GM12874 (cell line): ENCODE data around the gene TRPM4.

Experiments used
- TF ChIP-seq, protein P1 (sequence below): IDR thresholded peaks from 2 replicates; pipeline ENCODE4 v1.5.1; 2011; ENCODE audit warnings: low read depth, mild to moderate bottlenecking, control low read depth, low read length, moderate library complexity; ENCODE audit not compliant: insufficient read depth

The TRPM4 gene

DNA sequence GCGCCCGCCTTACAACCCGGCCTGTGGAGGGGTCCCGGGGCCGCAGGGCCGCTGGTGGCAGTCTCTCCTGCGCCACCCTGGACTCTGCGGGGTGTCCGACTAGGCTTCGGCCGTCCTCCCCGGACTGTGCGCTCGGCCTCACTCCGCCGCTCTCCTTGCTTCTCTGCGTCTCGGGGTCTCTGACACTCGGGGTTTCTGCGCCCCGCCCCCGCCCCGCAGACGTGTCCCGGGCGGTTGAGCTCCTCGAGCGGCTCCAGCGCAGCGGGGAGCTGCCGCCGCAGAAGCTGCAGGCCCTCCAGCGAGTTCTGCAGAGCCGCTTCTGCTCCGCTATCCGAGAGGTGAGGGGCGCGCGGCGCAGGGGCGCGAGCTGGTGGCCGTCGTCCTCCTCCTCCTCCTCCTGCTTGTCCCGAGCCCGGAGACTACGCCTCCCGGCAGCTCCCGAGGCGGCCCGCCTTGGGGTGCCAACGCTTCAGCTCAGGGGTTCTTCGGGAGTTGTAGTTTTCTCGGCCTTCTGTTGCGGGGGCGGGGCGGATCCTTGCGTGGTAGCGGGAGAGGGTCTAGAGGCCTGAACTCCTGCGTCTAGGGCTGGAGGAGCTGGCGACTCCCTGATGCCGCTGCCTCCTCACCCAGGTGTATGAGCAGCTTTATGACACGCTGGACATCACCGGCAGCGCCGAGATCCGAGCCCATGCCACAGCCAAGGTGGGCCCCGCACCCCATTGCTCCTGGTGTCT, 42.8 kb upstream of the TRPM4 start:
- TF ChIP-seq, protein P1, sequence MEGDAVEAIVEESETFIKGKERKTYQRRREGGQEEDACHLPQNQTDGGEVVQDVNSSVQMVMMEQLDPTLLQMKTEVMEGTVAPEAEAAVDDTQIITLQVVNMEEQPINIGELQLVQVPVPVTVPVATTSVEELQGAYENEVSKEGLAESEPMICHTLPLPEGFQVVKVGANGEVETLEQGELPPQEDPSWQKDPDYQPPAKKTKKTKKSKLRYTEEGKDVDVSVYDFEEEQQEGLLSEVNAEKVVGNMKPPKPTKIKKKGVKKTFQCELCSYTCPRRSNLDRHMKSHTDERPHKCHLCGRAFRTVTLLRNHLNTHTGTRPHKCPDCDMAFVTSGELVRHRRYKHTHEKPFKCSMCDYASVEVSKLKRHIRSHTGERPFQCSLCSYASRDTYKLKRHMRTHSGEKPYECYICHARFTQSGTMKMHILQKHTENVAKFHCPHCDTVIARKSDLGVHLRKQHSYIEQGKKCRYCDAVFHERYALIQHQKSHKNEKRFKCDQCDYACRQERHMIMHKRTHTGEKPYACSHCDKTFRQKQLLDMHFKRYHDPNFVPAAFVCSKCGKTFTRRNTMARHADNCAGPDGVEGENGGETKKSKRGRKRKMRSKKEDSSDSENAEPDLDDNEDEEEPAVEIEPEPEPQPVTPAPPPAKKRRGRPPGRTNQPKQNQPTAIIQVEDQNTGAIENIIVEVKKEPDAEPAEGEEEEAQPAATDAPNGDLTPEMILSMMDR: no peak

DNA sequence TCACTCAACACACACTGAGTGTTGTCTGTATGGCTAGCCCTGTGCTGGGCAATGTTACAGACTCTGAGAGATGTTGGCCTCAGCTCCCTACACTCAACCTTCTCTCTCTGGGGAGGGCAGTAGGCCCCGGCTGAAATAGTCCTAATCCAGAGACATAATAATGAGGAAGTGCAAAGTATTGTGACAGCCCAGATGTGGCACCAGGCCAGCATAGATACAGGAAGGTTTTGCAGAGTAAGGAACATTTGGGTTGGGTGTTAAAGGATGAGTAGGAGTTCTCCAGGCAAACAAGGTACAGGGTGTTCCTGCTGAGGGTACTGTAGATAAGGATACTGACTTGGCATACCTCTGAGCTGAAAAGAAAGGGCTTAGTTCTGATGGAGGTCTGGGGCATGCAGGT, 41.0 kb upstream of the TRPM4 start:
- TF ChIP-seq, protein P1: no peak

DNA sequence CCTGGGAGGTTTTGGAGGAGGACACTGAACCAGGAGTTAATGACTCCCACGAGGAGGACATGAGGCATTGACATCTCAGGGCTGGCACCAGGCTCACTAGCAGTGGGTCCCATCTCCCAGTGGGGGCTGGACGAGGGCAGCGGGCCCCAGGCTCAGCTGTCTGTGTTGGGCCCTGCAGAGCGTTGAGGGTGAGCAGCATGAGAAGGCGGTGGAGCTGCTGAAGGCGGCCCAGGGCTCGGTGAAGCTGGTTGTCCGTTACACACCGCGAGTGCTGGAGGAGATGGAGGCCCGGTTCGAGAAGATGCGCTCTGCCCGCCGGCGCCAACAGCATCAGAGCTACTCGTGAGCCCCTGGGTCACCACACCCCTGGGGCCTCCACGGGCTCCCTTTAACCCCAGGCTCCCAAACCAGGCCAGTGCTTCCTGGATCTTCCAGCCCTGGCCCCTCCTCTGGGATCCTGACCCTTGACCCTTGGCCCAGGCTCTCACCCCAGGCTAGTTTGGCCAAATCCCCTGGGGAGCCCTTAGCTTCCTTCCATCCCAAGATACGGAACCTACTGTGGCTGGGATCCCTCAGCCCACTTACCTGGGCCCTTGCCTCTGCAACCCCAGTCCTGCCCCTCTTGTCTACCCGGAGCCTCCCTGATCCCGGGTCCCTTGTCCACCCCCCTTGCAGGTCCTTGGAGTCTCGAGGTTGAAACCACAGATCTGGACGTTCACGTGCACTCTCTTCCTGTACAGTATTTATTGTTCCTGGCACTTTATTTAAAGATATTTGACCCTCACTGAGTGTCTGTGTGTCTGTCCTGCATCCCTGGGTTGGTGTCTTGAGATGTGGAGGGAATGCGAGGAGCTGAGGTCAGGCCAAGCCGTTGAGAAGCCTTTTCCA, 39.7 kb upstream of the TRPM4 start:
- TF ChIP-seq, protein P1: no peak

DNA sequence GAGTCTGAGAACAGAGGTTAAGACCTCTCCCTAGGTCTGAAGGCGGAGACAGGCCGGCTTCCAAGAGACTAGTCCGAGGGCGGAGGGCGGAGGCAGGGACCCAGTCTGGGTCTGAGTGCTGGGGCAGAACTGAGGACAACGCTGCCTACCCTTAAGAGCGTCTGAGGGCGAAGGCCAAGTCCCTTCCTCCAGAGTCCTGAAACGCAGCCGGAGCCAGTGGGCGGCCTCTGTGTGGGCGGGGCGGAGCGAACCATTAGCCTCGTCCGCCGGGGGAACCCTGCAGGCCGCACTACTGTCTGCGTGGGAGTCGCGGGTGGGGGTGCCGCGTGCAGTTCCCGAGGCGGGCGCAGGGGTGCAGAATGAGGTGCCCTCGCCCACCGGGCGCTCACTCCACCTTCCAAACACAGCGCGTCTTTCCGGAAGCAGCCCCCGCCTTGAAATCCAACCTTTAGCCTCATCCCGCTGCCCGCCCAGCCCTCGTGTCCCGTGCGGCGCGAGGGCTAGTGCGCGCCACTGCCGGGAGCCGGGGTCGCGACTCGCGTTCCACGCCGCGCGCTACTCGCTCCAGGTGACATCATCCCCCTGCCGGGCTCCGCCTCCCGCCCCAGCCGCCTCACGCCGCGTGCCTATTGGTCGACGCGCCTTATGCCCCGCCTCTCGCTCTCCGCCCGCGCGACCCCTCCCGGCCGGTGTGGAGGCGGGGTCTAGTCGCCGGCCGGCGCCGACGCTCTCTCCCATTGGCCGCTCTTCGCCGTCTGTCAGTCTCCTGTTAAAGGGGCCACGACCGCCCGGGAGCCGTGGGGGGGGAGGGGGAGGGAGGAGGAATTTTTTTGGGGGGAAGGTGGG, 38.8 kb upstream of the TRPM4 start, which contains the start of gene C19orf73:
Gene C19orf73 (minus strand): TSS at position 579 of the 846 bp plus-strand sequence. CDS start 121 bp downstream, at position 458.
- TF ChIP-seq, protein P1: peak; percentile 29; the same call in 1 of the 2 replicates

DNA sequence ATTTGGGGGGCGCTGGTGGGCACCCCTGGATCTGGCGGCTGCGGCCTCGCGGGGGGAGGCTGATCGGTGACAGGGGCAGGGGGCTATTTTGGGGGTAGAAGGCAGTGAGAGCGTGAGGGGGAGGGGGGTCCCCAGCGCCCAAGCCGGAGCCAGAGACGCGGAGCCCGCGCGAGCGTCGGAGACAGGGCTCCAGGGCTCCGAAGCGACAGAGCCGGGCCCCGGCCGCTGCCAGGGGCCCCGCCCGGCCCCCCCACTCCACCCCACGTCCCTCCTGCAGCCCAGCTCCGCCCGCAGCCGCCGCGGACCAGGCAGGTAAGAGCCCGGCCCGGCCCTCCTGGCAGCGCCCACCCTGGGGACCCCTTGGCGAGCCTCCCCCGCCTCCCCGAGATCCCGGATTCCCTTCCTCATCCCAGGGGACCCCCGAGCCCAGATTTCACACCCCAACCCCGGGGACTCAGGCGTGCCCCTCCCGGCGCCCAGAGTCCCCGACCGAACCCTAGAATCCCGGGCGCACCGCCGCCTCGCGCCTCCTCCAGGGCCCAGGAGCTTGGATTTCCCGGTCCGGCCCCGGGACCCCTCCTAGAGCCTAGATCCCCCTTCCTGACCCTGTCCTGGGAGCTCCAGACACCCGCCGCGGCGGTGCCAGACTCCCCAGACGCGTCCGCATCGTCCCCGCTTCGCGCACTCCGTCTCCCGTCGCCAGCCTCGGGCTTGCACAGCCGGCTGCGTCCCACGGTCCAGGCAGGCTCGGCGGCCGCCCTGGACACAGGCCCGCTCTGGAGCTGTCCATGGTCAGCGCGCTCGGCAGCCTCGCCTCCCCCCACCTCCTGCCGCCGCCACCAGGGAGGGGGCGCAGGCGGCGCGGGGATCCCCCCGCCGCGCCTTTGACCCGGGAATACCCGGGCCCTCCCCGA, 37.9 kb upstream of the TRPM4 start, which contains the start of gene PPFIA3:
Gene PPFIA3 (plus strand): TSS at position 134 of the 914 bp plus-strand sequence. CDS start 8,330 bp downstream, outside the sequence.
- TF ChIP-seq, protein P1: no peak

DNA sequence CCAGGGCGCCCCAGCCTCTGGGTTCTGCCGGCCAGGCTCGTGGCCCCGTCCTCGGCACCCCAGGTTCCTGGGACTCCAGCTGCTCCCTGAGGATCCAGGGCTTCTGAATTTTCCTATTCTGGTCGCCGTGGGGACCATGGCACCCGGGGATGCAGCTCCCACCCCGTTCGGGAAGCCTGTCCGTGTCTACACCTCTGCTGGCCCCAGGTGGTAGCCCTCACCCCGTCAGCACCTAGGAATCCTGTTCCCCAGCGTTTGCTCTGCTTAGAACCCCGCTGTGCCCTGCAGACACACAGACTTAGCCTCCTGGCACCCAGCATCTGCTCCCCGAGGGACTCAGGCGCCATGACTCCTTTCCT, 37.3 kb upstream of the TRPM4 start:
- TF ChIP-seq, protein P1: no peak
